Mucosa of gallbladder (tissue), 1 donor: ENCODE results near the gene EGR1. TPM values are rescaled to one million over a fixed set of nuclear protein-coding genes. Genes with fewer than 3 reads are reported as not detected.
"Not testable (repeated sequence)": the region's sequence is repeated elsewhere in the genome, so short reads cannot be mapped to it uniquely, and the experiment has no call there.

Source experiments
- DNase-seq: peaks from one replicate; pipeline ENCODE4 v3.0.0-alpha.2; 2020; ENCODE audit warnings: low spot score
- total RNA-seq: library from RNA; stranded (reverse); gene quantifications from one replicate; pipeline ENCODE4 v1.2.1, GENCODE V29; 2021
- donor health status: DM: no; HTN: no; CAD: no.

The EGR1 gene
- total RNA-seq, 1 donor from 2014 or later: 98.5 TPM

DNA sequence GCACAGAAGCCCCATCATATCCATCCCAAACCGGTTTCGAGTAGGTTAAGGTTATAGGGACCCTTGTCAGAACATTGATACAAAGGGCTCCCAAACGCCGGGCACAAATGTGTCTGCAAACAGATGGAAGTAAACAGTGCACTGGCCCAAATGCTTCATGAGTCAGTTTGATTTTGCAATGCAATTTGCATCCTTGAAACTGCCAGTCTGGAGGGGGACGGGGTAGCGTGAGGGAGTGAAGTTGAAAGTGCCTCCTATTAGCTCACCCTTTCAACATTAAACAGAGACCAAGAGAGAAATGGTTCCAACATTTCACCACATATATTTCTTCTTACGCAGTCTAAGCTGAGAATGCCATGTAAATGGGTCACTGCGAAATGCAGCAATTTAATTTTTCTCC lies 42.2 kb downstream of the EGR1 start:
- DNase-seq: not testable (repeated sequence)

DNA sequence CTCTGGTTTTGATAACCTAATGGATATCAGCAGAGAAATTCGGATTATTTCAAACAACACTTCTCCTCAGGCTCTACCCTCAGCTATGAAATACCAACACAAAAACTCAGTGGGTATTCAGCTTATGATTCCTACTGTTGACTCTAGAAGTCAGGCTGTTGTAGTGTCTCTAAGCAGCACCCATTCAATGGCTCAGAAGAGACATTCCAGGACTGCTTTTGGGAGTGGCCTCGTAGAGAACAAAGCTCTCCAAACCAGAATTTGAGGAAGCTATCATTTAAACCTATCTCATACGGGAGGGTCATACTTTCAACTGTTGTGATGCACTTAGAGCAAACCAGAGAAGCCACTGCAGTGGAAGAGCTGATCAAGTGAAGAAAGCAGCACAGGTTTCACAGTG lies 43.7 kb downstream of the EGR1 start:
- no peak for DNase-seq

DNA sequence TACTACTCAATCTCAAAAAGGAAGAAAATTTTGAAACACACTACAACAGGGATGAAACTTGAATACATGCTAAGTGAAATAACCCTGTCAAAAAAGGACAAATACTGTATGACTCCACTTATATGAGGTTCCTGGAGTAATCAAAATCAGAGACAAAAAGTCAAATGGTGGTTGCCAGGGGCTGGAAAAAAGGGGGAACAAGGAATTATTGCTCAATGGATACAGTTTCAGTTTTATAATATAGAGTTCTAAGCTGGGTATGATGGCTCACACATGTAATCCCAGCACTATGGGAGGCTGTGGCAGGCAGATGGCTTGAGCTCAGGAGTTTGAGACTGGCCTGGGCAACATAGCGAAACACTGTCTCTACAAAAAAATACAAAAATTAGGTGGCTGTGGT lies 48.7 kb downstream of the EGR1 start:
- DNase-seq: no peak

DNA sequence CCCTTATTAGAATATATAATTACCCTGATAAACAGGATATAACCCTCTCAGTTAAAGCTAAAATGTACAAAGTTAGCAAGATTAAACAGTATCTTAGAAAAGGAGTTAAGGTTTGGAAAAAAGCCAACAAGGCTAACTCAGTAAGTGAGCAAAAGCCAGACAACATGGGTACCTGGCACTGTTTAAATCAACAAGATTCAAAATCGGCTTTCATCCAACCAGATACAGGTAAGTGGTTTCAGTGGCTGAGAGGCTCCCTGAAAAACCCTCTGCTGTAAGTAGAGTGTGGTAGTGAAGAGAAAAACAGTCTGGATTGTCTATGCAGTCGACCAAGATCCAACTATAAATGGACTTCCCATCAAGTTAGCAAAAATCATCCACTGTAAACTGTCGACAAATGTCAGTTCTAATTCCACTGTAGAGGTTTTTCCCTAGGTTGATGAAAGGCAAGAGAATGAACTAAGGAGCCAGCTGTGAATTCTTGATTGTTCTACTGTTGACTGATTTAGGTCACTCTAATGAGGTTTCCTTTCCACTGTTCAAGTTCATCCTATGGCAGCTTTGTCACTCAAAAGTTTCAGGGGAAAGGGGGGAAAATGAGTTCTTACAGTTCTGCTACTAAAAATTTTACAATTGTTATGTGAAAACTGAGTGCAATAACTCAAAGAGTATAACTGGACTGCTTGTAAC lies 50.4 kb downstream of the EGR1 start:
- no peak for DNase-seq

GRCh38 chr5:138517437-138517836 lies 52.2 kb downstream of the EGR1 start:
- no peak for DNase-seq

Other genes with a start within 250 kb of the EGR1 start
- 2.2 TPM for gene GFRA3, start 190.9 kb upstream of the EGR1 start, total RNA-seq
- 0.37 TPM for gene CDC25C, start 133.7 kb upstream of the EGR1 start, total RNA-seq
- 29.2 TPM for gene FAM53C, start 127.2 kb upstream of the EGR1 start, total RNA-seq
- 65.8 TPM for gene KDM3B, start 112.8 kb upstream of the EGR1 start, total RNA-seq
- 7.6 TPM for gene REEP2, start 26.4 kb upstream of the EGR1 start, total RNA-seq
- gene ETF1, start 77.8 kb downstream of the EGR1 start, total RNA-seq: 63.1 TPM
- 170 TPM for gene HSPA9, start 109.9 kb downstream of the EGR1 start, total RNA-seq